ENCODE data around the gene JADE1.
A peak's percentile ranks its signal among the peaks of the same experiment; 100 is the strongest.

Gene JADE1

DNA sequence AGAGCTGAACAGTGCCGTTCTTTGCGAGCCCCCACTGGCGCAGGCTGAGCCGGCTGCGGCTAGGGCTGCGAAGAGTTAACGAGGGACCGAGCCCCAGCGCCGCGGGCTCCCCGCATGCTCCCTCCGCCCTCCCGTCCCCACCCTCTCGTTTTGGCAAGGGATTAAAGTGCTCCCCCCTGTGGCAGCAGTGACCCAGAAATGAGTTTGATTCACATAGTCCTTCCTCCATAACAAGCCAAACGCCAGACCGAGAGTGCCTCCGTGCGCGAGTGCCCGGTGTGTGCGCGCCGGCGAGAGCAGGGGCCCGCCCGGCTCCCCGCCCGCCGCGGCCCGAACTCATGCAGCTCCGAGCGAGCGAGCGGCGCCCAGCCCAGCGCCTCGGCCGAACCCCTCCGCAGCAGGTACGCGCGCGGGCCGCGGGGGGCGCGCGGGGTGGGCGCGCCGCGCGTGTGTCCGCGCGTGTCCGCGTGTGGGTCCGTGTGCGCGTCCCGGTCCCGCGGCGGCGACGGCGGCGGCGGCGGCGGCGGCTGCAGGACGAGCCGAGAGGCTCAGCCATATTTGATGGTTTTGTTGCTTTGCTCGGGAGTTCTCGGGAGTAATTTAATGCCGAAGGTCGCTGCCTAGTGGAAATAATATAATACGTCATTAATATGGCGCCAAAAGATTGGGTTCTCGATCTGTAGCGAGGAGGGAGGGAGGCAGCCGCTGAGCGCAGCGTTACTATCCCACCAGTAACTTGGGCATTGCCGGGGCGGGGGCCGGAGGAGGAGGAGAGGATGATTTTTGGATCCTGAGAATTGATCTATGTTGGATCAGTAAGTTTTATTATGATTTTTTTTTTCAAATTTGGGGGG is at the start of gene JADE1:
TSS of gene JADE1 (plus strand) at position 224 of the 854 bp plus-strand sequence. CDS start 22,059 bp downstream, outside the sequence.
- peak; percentile 86 for DNase-seq (ENCODE audit: low spot score)

DNA sequence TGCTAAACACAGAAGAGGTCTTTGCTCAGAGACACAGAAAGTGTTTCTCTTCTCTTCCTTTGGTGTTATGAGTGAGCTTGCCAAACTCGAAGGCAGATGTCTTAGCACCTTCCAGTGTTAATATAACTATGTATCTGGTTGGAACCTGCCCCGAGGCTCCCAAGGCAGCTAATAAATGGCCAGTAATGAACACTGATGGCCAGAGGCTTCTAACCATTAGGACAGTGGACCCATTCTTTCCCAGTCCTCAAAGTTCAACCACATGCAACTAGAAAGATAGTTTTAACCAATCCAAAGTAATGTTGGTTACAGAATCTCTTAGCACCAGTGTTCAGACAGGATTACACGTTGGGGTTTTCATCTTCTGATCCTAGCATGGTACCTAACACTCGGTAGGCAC is 42.7 kb upstream of the JADE1 start:
- no peak for DNase-seq (ENCODE audit: low spot score)

DNA sequence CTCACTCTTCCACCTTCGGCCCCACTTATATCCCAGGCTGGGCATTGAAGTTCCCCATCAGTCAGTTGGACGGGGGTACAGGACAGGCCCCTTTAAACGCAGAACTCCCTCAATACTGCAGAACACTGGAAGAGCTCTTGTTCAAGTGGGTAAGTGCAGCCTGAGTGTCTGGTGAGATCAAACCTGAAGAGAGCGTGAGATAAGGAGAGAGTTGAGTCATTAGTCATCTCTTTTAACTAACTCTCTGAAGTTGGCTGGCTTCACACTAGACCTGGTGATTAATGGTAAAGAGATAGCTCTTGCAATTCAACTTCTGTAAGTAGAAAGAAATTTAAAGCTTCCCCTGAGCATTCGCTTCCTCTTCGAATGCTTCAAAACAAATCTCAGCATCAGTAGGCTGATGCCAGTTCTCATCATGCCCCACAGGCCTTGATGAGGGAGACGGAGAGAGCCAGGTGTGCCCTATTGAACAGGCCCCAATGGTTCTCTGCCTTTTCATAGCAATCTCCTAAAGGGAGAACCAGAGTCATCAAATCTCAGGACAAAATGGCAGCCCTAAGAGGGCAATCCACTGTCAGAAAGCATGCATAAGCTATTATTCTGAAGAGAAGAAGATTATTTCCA is 41.0 kb upstream of the JADE1 start:
- no peak for DNase-seq (ENCODE audit: low spot score)

DNA sequence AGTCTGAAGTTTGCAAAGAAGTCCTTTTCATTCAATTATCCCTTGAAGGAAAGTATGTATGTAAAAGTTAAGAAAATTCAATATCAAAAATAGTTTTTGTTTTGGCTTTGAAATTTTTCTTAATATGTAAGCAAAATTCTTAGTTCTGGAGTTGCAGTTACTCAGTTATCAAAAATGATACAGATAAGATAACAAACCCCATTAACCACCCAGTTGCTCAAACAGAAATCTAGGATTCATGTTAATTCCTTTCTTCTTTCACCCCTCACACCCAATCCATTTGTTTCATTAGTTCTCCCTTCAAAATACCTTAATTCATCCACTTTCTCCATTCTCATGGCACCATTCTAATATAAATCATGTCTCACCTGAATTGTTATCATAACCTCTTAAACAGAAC is 40.5 kb upstream of the JADE1 start:
- DNase-seq (ENCODE audit: low spot score) = no peak

DNA sequence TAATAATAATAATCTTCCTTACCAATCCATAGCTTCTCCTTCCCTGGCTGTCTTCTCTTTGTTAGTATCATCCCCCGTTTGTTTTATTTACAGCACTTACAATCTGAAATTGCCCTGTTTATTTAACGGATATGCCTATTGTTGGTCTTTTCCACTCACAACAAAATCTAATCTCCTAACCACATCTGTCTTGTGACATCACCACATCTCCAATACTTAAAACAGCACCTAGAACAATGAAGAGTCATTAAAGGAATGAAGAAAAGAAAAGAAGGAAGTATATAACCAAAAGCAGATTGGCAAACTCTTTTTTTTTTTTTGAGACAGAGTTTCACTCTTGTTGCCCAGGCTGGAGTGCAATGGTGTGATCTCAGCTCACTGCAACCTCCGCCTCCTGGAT is 38.7 kb upstream of the JADE1 start:
- no peak for DNase-seq (ENCODE audit: low spot score)

DNA sequence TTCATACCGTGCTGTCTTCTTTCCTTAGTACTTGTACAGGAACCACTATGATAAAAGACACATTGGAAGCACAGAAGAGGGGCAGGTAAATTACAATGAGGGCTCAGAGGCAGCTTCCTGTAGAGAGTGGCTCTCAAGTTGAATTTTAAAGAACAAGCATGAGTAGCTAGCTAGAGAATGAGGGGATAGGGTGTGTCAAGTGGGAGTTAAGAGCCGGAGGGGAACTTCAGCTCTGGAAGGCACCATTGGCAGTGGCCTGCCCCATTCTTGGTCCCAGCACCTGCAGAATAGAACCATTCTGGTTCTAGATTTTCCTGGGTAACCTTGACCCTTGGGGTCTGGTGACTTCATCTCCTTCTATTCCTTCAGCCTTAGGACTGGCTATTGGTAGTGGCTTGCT is 34.0 kb upstream of the JADE1 start:
- DNase-seq (ENCODE audit: low spot score) = no peak

DNA sequence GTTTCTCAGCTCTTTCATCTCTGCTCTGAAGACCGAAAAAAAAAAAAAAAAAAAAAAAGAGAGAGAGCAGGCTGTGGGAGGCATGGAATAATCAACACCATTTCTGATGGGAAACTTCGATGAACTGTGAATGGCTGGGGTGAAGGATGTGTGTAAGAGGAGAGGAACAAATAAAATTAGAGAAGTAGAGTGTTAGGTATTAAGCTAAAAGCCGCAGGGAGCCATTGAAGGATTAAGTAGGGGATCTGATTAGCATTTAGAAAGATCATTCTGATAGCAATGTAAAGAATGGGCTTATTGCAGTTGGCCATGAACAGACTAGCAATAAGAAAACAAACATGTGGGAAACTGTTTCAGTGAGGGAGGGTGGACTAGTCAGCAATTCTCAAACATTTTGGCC is 33.6 kb upstream of the JADE1 start:
- DNase-seq (ENCODE audit: low spot score) = no peak

DNA sequence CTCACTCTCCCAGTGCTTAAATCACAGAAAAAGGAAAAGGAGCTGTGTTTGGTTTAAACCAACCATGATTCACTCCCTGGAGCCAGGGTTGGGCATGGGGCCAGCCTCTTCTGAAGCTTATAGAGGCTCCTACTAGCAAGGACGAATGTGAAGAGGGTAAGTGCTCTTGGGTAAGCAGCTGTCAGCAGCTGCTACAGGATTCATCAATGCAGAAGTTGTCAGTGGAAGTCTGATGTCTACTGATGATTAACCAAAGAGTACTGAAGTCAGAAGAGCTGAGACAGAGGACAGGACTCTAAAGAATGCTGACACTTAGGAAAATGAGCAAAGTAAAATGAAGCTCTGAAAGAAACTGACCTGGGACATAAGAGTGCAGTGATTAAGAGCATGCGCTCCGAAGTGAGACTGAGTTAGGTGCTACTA is 32.7 kb upstream of the JADE1 start:
- DNase-seq (ENCODE audit: low spot score) = no peak

DNA sequence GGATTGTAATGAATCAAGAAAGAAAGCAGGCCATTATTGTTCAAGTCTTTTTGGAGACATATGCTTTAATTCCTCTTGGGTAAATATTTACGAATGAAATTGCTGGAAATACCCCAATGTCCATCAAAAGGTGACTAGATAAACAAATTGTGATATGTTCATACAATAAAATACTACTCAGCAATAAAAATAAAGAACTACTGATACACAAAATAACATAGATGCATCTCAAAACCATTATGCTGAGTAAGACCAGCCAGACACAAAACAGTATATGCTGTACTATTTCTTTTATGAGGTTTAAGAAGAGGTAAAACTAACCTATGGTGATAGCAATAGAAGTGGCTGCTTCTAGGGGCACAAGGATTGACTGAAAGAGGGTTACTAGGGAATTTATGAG is 28.8 kb upstream of the JADE1 start:
- DNase-seq (ENCODE audit: low spot score) = no peak

DNA sequence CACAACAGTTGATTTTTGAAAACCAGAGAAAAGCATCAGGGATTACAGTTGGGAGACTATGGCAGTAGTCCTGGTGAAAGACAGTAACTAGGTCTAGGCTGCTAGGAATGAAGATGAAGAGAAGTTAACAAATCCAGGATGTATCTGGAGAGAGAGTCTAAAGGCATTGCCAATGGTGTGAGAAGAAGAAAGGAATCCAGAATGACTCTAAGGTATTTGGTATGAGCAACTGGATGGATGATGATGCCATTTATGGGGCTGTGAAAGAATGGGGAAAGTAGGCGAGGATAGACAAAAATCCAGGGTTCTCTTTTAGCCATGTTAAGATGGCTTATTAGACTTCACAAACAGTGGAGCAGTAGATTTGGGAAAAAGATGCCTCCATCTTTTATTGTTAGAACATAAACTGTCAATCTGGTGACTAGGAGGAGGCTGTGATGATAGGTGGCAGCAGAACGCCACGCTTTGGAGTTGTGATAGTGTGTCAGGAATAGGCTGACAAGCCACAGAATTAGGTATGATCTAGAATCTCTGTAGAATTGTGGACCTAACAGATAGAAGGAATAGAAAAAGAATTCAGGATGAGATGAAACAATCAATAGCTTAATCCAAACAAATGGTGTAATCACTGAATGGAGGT is 27.3 kb upstream of the JADE1 start:
- DNase-seq (ENCODE audit: low spot score) = peak; percentile 8

DNA sequence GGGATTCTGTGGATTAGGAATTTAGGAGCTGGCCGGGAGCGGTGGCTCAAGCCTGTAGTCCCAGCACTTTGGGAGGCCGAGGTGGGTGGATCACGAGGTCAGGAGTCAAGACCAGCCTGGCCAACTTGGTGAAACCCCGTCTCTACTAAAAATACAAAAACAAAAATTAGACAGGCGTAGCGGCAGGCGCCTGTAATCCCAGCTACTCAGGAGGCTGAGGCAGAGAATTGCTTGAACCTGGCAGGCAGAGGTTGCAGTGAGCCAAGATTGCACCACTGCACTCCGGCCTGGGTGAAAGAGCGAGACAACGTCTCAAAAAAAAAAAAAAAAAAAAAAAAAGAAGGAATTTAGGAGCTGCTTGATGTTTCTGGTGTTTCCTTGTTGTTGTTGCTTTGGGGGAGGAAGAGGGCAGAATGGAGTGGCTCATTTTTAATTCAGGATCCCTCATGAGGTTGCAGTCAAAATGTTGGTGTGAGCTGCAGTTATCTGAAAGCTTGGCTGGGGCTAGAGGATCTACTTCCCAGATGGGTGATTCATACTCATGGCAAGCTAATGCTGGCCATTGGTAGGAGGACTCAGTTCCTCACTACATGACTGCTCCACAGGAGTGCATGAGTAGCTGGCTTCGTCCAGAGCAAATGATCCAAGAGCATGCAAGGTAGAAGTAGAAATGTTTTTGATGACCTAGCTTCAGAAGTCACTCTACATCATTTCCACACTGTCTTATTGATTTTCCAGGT is 26.5 kb upstream of the JADE1 start:
- DNase-seq (ENCODE audit: low spot score) = no peak

DNA sequence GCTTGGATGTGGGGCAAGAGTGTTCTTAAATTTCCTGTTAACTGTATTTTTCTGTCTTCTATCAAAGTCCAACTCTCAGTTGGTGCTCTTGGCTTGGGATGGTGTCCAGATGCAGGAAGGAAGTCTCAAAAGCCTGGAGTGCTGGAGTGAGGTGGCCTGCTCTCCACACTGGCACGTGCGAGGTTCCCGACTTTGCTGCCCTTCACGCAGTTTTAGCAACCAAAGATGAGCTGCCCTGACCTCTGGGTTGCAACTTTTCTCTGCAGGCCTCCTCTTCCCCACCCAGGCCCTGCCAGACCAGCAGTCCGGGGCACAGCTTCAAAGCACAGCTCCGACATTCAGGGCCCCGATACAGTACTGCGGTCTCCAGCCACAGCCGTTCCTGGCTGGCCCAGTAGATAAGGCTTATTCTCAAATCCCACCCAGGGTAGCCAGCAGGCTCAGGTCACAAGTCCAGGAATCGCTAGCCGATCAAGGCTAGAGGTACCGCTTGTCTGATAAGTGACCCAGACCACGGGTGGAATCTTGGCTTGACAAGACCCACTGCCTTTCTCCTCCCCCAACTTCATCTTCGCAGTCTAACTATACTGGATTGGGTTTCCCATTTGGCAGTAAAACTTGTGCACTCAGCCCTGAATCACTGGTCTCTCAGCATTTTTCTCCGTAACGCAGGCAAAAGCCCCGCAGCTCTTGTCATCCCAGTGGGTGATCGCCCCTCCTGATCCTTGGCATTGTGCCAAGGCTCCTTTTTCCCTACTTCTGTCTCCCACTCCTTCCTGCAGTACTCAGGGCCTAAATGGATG is 21.8 kb upstream of the JADE1 start:
- no peak for DNase-seq (ENCODE audit: low spot score)

DNA sequence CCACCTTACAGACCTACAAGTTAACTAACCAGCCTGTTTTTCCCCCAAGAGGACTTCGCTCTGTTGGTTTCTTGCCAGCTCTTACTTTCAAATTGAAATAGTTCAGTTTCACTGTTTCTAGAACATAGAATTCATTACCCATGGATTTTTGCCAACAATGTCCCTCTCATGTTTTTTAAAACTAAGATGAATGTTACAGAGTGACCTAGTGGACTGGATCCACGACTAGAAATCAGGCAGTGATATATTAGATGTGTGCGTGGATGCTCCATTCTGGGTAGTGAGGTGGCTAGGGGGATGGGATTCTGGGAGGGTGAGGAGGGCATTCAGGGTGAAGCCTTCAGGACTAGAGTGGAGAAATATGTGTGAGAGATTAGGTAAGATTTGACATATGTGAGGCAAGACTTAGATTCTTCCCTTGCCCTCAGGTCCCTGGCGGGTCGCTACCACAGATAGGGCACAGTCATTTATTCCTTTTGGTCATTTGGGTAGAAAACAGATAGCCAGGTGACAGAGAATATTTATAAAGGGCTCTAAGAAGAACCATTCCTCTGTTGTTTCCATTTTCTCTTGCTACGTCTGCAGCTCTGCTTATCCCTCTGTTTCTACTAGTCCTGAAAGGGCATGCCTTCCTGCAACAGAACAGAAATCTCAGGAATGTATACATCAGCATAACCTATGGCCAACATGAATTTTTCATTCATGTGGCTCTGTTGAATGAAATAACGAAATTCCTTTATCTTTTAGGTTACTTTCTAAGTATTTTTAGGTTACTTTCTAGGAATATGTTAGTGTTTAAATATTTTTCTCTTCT is 15.4 kb upstream of the JADE1 start:
- DNase-seq (ENCODE audit: low spot score) = no peak

DNA sequence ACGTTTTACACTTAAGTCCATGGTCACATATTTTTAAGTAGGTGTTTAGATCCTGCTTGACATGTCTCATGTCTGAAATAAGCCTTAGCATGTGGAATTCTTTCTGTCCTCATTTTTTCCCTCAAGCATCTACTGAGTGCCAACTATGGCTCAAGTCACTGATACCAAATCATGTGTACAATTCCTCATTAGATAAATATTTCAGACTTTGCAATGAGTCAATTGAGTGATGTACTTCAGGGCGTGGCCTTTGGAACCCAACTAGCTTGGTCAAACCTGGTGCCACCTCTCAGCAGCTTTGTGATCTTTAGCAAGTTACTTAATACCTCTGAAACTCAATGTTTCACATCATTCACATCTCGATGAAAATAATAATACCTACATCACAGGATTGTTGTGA is 12.6 kb upstream of the JADE1 start:
- DNase-seq (ENCODE audit: low spot score) = no peak

DNA sequence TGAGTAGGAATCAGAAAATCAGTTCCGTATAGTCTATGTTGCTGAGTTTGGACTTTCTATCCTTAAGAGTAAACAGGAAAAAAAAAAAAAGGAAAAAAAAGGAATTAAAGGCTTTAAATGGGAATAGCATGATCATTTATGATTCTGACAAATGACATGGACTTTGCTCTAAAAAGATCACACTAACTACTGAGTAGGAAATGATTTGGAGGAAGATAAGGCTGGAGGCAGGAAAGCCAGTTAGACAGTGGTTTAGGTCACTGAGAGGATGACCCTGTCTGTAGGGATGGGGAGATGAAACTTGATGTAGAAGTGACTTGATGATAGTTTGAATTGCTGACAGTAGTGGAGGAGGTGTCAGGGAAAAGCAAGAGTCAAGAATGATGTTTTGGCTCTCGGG is 9.2 kb upstream of the JADE1 start:
- no peak for DNase-seq (ENCODE audit: low spot score)

DNA sequence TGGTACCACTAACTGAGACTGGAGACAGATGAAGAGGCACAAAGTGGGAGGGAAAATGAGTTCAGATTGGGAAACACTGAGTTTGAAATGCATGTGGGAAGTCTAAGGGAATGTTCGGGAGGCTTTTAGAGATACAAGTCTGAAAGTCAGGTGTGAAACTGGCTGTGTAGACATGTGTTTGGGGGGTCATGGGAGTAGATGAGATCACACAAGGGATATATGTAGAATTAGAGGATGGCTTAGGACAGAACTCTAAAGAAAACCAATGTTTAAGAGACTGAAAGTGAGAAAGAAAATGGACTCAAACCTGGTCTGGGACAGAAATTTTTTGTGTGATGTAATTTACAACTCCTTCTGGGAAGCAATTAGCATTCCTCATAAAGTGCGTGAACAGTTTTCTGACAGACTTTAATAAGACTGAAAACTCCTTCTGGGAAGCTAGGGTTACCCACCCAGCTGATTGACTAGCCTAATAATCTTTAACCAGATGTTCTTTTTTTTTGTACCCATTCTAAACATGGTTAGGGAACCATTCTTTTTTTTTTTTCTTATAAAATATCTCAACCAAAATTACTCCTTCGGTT is 8.7 kb upstream of the JADE1 start:
- DNase-seq (ENCODE audit: low spot score) = no peak

DNA sequence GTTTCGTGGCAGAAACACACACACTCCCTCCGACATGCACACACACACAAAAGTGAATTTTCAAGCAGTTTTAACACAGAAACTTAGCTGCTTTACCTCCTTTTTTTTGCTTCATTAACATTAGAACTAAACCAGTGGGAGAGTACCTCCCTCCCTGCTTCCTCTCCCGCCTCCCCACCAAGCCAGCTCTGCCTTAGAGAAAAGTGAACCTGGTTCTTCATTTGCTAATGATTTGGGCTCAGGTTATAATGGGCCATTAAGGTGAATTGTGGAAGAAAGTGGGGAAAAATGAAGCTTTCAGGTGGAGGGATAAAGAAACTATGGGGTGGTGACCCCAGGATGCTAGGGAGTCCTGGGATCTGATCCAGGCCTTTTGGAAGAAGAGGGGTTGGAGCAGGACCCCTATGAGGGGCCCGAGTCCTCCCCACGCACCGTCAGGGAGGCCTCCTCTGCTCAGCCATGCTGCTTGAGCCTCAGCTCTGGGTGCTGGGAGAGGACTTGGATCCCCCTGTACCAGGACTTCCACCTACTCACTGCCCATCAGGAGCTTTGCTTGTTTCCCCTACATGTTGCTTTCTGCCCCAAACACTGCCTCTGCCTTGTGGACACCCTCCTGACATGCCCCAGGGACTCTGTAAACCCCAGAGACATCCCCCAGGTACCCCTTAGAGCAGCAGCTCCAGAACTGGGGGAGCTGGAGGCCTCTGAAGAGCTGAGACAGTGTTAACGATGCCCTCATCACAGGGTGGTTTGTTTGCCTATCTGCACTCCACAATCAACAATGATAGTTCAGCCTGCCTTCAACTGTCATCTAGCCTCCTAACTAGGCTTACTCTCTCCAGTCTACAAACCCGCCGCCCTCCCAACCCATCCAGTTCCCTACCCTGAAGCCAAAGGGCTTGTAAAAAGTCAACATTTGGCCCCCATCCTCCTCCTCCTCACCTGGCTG is 6.5 kb upstream of the JADE1 start:
- DNase-seq (ENCODE audit: low spot score) = no peak

DNA sequence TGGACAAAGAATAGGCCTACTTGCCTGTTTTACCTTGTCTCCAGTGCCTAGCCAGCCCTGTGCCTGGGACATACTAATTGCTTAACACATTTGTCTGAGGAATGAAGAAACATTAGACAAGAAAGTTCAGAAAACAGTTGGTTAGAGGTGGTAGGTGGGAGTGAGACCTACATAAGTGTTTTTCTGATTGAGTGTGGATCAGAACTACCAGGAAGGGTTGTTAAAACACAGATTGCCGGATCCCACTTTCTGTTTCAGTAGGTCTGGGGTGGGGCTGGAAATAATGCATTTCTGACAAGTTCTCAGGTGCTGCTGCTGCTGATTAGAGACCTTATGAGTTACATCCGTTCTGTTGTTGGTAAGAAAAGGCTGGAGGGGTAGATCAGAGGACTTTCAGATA is 5.7 kb upstream of the JADE1 start:
- DNase-seq (ENCODE audit: low spot score) = no peak

DNA sequence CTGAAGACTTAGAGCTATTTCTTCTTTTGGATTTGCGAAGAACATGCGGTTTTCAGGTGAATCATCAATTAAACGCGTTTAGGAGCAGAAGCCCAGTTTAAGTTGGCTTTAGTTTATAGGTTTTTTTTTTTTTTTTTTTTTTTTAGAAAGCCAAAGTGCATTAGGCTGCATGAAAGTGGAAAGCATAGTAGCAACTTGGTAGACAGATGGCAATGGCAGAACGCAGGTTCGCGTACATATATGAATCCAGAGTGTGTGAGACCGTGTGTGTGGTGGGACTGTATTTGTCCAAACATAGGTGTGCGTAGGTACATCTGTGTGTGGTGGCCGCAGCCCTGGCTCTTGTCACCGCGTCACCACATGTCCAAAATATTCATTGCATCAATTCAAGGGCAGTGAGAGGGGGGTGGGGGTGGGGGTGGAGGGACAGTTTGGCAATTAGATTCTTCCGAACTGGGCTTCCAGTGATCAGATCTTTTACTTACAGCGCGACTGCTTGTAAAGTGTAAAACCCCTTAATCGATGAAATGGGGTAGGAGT is 901 bp downstream of the JADE1 start:
- DNase-seq (ENCODE audit: low spot score) = peak; percentile 32

Measured in germinal center (tissue), 1 donor.